ENCODE data around the gene TENM3.

- TF ChIP-seq EZH2phosphoT487 (IDR thresholded peaks at IDR 0.05; ENCODE audit: low read depth, severe bottlenecking, unreplicated experiment) (no peak), CTCF (IDR thresholded peaks at IDR 0.05; ENCODE audit: poor library complexity) (no peak), EZH2 (IDR thresholded peaks at IDR 0.05; ENCODE audit: borderline replicate concordance) (no peak)
Measured at GRCh38 chr4:182786991-182787390, 543.8 kb downstream of the TENM3 start.

Measured in hepatocyte (in vitro differentiated cells).